Esophagus squamous epithelium (tissue), 4 donors: ENCODE results near the gene RAB23.

Source experiments
- CTCF ChIP-seq, 6 experiments: fragments of 450-650 bp in 4 of 6; fragments of 200-600 bp in 2 of 6; sonication (generic) in 2 of 6; IDR thresholded peaks; one replicate each; pipeline ENCODE4 v1.5.1; 2016 to 2019; ENCODE audit warnings: antibody characterized with exemption in 6 of 6, mild to moderate bottlenecking in 4 of 6, moderate library complexity in 4 of 6
- POLR2A ChIP-seq, 4 donors: fragments of 450-650 bp; IDR thresholded peaks; one replicate each; pipeline ENCODE4 v1.6.1; 2017; ENCODE audit warnings: antibody characterized with exemption in 4 of 4, mild to moderate bottlenecking in 4 of 4, moderate library complexity in 3 of 4

GRCh38 chr6:57256541-57256940 lies 34.4 kb upstream of the RAB23 start:
- TF ChIP-seq CTCF (IDR thresholded peaks at IDR 0.05) (no peak), POLR2A (IDR thresholded peaks at IDR 0.05) (no peak)
